Neural progenitor cell (in vitro differentiated cells): ENCODE data around the gene MTMR4.

ENCODE experiments used
- CTCF ChIP-seq: fragments of 200-600 bp; sonication (generic); IDR thresholded peaks from 2 replicates; pipeline ENCODE4 v1.5.1; 2017; ENCODE audit warnings: antibody characterized with exemption, mild to moderate bottlenecking
- EZH2 ChIP-seq: fragments of 200-600 bp; sonication (generic); IDR thresholded peaks from 2 replicates; pipeline ENCODE4 v1.6.1; 2017; ENCODE audit warnings: antibody characterized with exemption, mild to moderate bottlenecking, moderate library complexity
- EZH2phosphoT487 ChIP-seq: fragments of 200-600 bp; sonication (generic); IDR thresholded peaks from 2 replicates; pipeline ENCODE4 v1.6.1; 2017; ENCODE audit warnings: antibody characterized with exemption

- TF ChIP-seq CTCF: no peak
- TF ChIP-seq EZH2: no peak
- TF ChIP-seq EZH2phosphoT487: no peak
Observed at GRCh38 chr17:58516644-58517377, 2.4 kb upstream of the MTMR4 start.
